ENCODE measurements around the gene PUS3.

Gene PUS3

DNA sequence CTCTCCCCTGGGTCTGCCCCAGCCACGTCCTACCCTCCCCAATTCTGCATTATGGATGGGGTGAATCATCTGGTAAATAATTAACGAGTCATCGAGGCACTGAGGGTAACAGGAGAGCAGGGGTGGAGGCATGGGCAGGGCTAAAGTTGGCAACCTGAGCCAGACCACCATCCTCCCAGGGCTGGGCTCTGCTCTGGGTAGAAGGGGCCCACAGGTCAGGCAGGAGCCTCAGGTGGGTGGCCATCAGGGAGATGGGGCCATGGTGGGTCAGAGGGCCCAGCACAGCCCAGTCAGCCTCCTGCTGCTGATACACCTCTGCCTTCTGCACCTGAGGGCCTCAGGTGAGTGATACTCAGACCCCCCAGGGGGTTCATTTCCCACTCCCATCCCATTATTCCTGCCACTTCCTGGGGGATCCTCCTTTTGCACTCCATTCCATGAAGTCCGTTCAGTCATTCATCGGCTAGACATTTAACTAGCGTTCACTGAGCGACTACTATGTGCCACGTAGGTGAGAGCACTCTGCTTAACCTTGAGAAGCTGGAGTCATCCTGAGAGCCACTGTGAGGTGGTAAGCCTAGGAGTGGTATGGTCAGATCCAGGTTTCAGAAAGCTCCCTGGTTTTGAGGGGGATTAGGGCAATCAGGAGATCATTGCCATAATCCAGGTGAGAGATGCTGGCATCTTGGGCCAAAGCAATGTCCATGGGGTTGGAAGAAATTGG is 43.0 kb upstream of the PUS3 start, which contains the start of gene VSIG10L2:
VSIG10L2 (plus strand) TSS at position 248 of the 724 bp plus-strand sequence; CDS start at position 260, 12 bp downstream.
- Histone ChIP-seq H3K27me3 (ENCODE audit: control insufficient read depth, insufficient read depth, low read length) (no peaks in the 10 kb centered on the region), H3K9ac (ENCODE audit: low read depth, low read length) (no peak within 1 kb of the TSS), H3K9me3 (ENCODE audit: control insufficient read depth, insufficient read depth, low read length) (no peaks in the 10 kb centered on the region), H3K4me1 (ENCODE audit: control insufficient read depth, insufficient read depth, low read length) (peaks cover 10% of the 10 kb centered on the region), H3K36me3 (ENCODE audit: control insufficient read depth, insufficient read depth, low read length) (no peaks in the 10 kb centered on the region), H3K4me3 (ENCODE audit: low read depth, low read length) (no peak within 1 kb of the TSS), H3K27ac (ENCODE audit: low read depth, low read length) (no peak within 1 kb of the TSS)

DNA sequence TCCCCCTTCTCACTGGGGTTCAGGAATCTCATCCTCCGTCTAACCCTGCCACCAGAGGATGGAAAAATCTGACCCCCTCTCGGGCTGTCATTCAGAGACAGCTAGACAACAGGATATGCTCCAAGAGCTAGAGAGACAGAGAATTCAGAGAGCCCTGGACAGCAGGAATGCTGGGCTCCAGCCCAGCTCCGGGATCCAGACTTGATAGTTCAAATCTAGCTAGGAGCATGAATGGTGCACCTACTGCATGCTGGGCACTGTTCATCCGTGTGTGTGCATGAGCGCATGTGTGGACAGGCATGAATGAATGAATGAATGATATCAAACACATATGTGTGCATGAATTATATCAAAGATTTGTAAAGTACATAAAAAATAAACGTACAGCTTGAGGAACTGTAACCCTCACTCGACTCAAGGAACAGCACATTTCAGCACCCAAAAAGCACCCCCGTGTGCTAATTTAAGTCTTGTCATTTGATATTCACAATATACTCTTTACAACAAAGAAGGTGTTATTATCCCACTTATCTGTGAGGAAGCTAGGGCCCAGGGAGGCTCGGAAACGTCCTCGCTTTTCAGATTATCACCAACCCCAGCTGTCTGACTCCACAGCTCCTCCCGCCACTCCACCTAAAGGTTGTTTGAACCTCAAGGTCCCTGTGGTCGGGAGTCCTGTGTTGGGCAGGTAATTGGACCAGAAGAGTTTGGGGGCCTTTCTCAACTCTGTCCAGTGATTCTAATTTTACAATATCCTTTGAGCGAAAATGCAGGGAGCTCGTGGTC is 42.2 kb upstream of the PUS3 start:
- Histone ChIP-seq H3K4me3 (ENCODE audit: low read depth, low read length) (no peak overlapping the region), H3K9ac (ENCODE audit: low read depth, low read length) (no peak overlapping the region), H3K4me1 (ENCODE audit: control insufficient read depth, insufficient read depth, low read length) (peaks cover 10% of the 10 kb centered on the region), H3K27me3 (ENCODE audit: control insufficient read depth, insufficient read depth, low read length) (no peaks in the 10 kb centered on the region), H3K9me3 (ENCODE audit: control insufficient read depth, insufficient read depth, low read length) (no peaks in the 10 kb centered on the region), H3K27ac (ENCODE audit: low read depth, low read length) (no peak overlapping the region), H3K36me3 (ENCODE audit: control insufficient read depth, insufficient read depth, low read length) (no peaks in the 10 kb centered on the region)

DNA sequence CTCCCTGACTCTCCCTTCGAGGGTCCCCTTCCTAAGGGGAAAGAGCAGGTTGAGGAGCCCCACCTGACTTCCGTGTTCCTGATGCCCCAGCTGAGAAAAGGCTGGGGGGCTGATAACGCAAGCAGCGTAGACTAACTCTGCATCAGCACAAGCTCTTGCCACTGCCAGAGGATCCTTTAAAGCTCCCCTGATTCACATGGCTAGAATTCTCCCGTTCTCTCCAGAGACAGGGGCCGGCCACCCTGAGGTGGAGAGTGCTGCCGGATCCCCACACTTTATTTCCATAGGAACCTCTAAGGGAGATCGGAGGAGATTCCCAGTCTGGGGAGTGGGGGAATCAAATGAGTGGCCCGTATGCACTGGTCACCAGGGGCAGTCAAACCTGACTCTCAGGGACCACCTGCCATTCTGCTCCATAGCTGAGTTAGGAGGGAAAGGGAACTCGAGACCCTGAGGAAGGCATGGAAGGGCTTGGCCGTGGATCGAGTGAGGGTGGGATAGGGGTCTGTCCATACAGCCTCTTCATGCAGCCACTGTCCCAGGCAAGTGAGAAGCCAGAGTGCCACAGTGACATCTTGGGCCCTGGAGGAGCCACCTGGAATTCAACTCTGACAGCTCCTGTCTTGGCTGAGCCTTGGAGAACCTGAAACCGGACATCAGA is 41.5 kb upstream of the PUS3 start:
- Histone ChIP-seq H3K4me1 (ENCODE audit: control insufficient read depth, insufficient read depth, low read length) (peaks cover 10% of the 10 kb centered on the region), H3K27me3 (ENCODE audit: control insufficient read depth, insufficient read depth, low read length) (no peaks in the 10 kb centered on the region), H3K9me3 (ENCODE audit: control insufficient read depth, insufficient read depth, low read length) (no peaks in the 10 kb centered on the region)

DNA sequence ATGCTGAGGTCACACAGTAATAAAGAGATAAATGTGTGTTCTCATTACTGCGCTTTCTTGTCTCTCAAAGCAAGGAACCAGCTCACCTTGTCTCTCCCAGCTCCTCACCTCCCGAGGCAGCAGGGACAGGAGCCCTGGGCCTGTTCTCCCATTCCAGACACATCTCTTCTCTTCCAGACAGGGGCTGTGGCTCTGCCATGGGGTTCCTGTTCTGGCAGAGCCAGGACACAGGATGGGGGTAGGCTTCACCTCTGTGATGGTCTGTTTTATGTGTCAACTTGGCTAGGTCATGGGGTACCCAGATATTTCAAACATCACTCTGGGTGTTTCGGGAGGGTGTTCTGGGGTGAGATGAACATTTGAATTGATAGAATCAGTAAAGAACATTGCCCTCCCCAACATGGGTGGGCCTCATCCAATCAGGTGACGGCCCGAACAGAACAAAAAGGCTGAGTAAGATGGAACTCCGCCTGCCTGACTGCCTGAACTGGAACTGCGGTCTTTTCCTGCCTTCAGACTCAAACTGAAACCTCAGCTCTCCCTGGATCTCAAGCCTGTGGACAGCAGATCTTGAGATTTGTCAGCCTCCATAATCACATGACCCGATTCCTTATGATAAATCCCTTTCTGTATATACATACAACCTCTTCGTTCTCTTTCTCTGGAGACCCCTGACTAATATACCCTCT is 40.8 kb upstream of the PUS3 start:
- H3K9ac ChIP-seq (ENCODE audit: low read depth, low read length): no peak overlapping the region
- H3K4me3 ChIP-seq (ENCODE audit: low read depth, low read length): no peak overlapping the region
- H3K27ac ChIP-seq (ENCODE audit: low read depth, low read length): no peak overlapping the region
- no peaks in the 10 kb centered on the region for H3K27me3 ChIP-seq (ENCODE audit: control insufficient read depth, insufficient read depth, low read length)
- no peaks in the 10 kb centered on the region for H3K9me3 ChIP-seq (ENCODE audit: control insufficient read depth, insufficient read depth, low read length)
- H3K36me3 ChIP-seq (ENCODE audit: control insufficient read depth, insufficient read depth, low read length): no peaks in the 10 kb centered on the region
- H3K4me1 ChIP-seq (ENCODE audit: control insufficient read depth, insufficient read depth, low read length): peaks cover 10% of the 10 kb centered on the region

More for the DNA sequence above, 41.5 kb upstream of the PUS3 start:
- Histone ChIP-seq H3K36me3 (ENCODE audit: control insufficient read depth, insufficient read depth, low read length) (no peaks in the 10 kb centered on the region), H3K9ac (ENCODE audit: low read depth, low read length) (no peak overlapping the region), H3K27ac (ENCODE audit: low read depth, low read length) (no peak overlapping the region), H3K4me3 (ENCODE audit: low read depth, low read length) (no peak overlapping the region)

DNA sequence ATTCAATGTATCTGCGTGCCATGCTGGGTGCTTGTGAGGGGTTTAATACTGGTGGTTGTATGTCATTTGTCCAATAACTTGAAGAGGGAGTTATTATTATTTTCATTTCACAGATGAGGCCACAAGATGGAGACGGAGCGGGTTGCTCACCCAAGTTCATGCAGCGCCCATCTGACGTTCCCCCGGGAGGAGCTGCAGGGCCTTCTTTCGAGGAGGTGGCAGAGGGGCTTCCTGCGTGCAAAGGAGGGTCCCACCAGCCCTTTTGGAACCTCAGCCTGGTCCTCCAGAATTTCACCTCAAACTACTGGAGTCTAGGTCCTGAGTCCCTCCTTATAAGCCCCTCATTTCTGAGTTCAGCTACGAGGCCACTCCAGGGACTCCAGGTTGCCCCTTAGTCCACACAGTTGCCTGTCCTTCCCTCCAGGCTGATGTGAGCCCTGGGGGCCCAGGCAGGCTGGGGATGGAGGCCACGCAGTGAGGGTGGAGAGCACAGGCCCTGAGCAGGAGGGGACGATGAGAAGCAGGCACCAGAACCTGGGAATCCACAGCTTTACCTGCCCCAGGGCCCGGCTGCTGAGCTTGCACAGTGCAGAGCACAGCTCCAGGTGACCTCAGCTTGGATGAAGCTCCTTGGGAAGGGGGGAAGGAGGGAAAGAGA is 39.9 kb upstream of the PUS3 start:
- Histone ChIP-seq H3K9ac (ENCODE audit: low read depth, low read length) (no peak overlapping the region), H3K9me3 (ENCODE audit: control insufficient read depth, insufficient read depth, low read length) (no peaks in the 10 kb centered on the region), H3K4me3 (ENCODE audit: low read depth, low read length) (no peak overlapping the region), H3K27ac (ENCODE audit: low read depth, low read length) (no peak overlapping the region), H3K4me1 (ENCODE audit: control insufficient read depth, insufficient read depth, low read length) (peaks cover 10% of the 10 kb centered on the region), H3K27me3 (ENCODE audit: control insufficient read depth, insufficient read depth, low read length) (no peaks in the 10 kb centered on the region), H3K36me3 (ENCODE audit: control insufficient read depth, insufficient read depth, low read length) (no peaks in the 10 kb centered on the region)

DNA sequence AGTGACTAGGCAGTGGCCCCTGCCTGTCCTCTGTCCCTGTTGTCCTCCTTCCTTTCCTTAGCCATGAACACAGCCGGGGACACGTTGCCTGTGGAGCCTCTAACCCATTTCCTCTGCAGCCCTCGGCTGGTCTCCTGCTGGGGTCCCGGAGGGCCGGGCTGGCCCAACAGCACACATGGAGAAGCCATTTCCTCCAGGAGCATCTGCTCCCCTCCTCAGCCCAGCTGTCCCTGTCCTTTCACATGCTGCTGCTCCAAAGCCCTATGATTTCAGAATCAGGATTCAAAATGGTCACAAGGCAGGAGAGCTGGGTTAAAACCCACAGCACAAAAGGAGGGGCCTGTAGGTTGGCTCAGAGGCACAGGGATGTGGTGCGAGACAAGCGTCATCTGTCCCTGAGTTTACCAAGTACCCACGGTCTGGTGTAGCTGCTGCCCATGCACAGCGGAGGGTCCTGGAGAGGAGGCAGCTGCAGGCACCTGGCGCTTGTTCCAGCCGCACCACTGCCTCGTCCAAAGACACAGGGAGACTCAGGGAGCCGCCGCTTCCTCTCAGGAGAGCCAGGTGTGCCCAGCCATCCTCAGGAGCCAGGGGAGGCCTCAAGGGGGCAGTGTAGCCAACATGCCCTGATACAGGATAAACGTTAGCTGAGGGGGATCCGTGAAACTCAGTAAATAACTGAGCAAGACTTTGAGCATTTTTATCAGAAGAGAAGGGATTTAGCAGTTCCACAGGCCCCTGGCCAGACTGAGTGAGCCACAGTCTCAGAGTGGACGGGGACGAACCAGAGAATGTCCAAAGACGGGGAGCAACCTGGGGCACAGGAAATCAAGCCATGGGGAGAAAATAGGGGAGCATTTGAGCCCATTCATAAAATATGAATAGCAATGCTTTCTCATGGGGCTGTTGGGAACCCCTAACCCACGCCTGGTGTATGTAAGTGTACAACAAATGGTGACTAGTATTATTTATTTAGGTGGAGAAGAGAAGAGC is 38.9 kb upstream of the PUS3 start:
- Histone ChIP-seq H3K9ac (ENCODE audit: low read depth, low read length) (no peak overlapping the region), H3K4me3 (ENCODE audit: low read depth, low read length) (no peak overlapping the region), H3K9me3 (ENCODE audit: control insufficient read depth, insufficient read depth, low read length) (no peaks in the 10 kb centered on the region), H3K27me3 (ENCODE audit: control insufficient read depth, insufficient read depth, low read length) (no peaks in the 10 kb centered on the region), H3K36me3 (ENCODE audit: control insufficient read depth, insufficient read depth, low read length) (no peaks in the 10 kb centered on the region), H3K27ac (ENCODE audit: low read depth, low read length) (no peak overlapping the region), H3K4me1 (ENCODE audit: control insufficient read depth, insufficient read depth, low read length) (peaks cover 10% of the 10 kb centered on the region)

DNA sequence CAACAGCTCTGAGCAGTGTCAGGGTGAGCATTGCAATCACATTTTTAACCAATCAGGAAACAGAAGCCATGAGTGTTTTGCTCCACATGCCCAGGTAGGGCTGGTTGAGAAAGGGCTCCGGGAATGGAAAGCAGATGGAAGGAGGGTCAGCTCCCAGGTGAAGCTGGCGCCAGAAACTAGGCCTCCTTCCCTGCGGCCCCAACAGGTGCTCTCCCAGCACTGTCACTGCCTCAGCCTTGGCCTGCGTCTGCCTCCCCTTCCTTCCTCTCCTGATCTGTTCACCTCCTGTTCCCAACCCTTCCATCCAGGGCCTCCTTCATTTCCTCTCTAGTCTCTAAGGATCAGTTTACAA is 38.2 kb upstream of the PUS3 start:
- peaks cover 10% of the 10 kb centered on the region for H3K4me1 ChIP-seq (ENCODE audit: control insufficient read depth, insufficient read depth, low read length)

DNA sequence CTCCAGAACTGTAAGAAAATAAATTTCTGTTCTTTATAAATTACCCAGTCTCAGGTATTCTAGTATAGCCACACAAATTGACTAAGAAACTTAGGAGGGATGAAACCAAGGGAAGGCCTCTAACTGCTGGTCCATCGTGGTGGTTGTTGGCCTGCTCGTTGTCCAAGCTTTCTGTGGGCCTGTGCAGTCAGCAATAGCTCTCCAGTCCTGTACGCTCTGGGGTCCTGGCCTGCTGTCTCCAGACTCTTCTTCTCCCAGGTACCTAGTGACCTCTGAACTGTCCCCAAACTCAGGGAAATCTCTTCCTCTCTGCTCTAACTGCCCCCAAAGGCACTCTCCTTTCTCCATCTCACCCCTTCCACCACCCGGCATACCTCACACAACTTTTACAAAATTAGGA is 37.1 kb upstream of the PUS3 start:
- no peaks in the 10 kb centered on the region for H3K9me3 ChIP-seq (ENCODE audit: control insufficient read depth, insufficient read depth, low read length)
- H3K9ac ChIP-seq (ENCODE audit: low read depth, low read length): no peak overlapping the region
- no peaks in the 10 kb centered on the region for H3K36me3 ChIP-seq (ENCODE audit: control insufficient read depth, insufficient read depth, low read length)
- H3K4me1 ChIP-seq (ENCODE audit: control insufficient read depth, insufficient read depth, low read length): peaks cover 10% of the 10 kb centered on the region
- H3K27ac ChIP-seq (ENCODE audit: low read depth, low read length): no peak overlapping the region
- no peak overlapping the region for H3K4me3 ChIP-seq (ENCODE audit: low read depth, low read length)
- no peaks in the 10 kb centered on the region for H3K27me3 ChIP-seq (ENCODE audit: control insufficient read depth, insufficient read depth, low read length)

More for the DNA sequence above, 38.2 kb upstream of the PUS3 start:
- no peaks in the 10 kb centered on the region for H3K36me3 ChIP-seq (ENCODE audit: control insufficient read depth, insufficient read depth, low read length)
- H3K4me3 ChIP-seq (ENCODE audit: low read depth, low read length): no peak overlapping the region
- no peaks in the 10 kb centered on the region for H3K27me3 ChIP-seq (ENCODE audit: control insufficient read depth, insufficient read depth, low read length)
- no peak overlapping the region for H3K27ac ChIP-seq (ENCODE audit: low read depth, low read length)
- no peak overlapping the region for H3K9ac ChIP-seq (ENCODE audit: low read depth, low read length)
- H3K9me3 ChIP-seq (ENCODE audit: control insufficient read depth, insufficient read depth, low read length): no peaks in the 10 kb centered on the region

DNA sequence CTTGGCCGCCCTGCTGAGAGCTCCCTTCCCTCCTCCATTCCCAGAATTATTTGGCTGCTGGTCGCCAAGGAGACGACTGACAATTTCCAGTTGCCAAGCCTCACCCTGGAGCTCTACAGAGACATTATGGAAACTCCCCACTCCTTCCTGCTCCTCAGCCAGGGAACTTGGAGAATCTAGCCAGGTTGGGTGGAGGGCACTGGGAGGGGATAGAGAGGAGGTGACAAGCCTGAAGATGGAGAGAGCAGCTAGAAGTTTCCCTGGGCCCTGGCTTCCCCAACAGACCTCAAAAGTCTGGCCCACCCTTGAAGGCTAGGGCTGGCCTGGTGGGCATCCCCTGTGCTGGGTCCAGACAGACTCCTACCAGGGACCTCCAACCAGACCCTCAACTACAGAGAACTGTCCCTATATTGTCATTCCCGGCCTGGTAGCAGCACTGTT is 36.1 kb upstream of the PUS3 start:
- Histone ChIP-seq H3K27ac (ENCODE audit: low read depth, low read length) (no peak overlapping the region), H3K9ac (ENCODE audit: low read depth, low read length) (no peak overlapping the region), H3K4me3 (ENCODE audit: low read depth, low read length) (no peak overlapping the region), H3K27me3 (ENCODE audit: control insufficient read depth, insufficient read depth, low read length) (no peaks in the 10 kb centered on the region), H3K4me1 (ENCODE audit: control insufficient read depth, insufficient read depth, low read length) (peaks cover 11% of the 10 kb centered on the region), H3K36me3 (ENCODE audit: control insufficient read depth, insufficient read depth, low read length) (no peaks in the 10 kb centered on the region), H3K9me3 (ENCODE audit: control insufficient read depth, insufficient read depth, low read length) (no peaks in the 10 kb centered on the region)
